H1 (cell line): ENCODE data around the gene MEA1. TPM values are rescaled to one million over a fixed set of nuclear protein-coding genes. Genes with fewer than 3 reads are reported as not detected.
A peak's percentile ranks its signal among the peaks of the same experiment; 100 is the strongest.

ENCODE experiments used
- SIN3A ChIP-seq, 2 experiments: IDR thresholded peaks in 1 of 2; conservative IDR thresholded peaks in 1 of 2; 2 replicates each; pipeline ENCODE4 v1.6.1; 2011 to 2012; ENCODE audit warnings: low read length in 2 of 2, improper control_type of control experiment in 1 of 2, low read depth in 1 of 2, mild to moderate bottlenecking in 1 of 2
- polyA plus RNA-seq, 7 experiments: library from polyadenylated mRNA; depleted of rRNA in 3 of 7; stranded (reverse) in 5 of 7; unstranded in 2 of 7; fragments of >200 nt in 5 of 7; fragments of 200-250 nt in 2 of 7; gene quantifications; 1 replicate in 5 of 7; 2 replicates in 1 of 7; 4 replicates in 1 of 7; pipeline versions ENCODE4 v1.2.1 to v1.2.3, GENCODE V29; 2011 to 2013; ENCODE audit warnings: missing spikeins in 2 of 7, mixed read lengths in 2 of 7
- total RNA-seq: library from RNA; stranded (reverse); fragmentation: NEBNext Ultra II Directional; extraction: Animal tissue kit (Norgen Biotek cat#: 25700); gene quantifications from 2 replicates; pipeline ENCODE4 v1.2.1, GENCODE V29; 2021
- TF ChIP-seq, protein P1 (sequence below): fragments of 300-600 bp; sonication (generic); IDR thresholded peaks from 2 replicates; pipeline ENCODE4 v1.7.1; 2012; ENCODE audit warnings: low read length, moderate library complexity, mild to moderate bottlenecking, inconsistent platforms; ENCODE audit not compliant: insufficient replicate concordance

Gene MEA1
- total and polyA plus RNA-seq, 2 of the 8 experiments (the other 6 are each of a cell fraction or from before 2014, with no cell fraction given), result 94.2 to 96.4 TPM

DNA sequence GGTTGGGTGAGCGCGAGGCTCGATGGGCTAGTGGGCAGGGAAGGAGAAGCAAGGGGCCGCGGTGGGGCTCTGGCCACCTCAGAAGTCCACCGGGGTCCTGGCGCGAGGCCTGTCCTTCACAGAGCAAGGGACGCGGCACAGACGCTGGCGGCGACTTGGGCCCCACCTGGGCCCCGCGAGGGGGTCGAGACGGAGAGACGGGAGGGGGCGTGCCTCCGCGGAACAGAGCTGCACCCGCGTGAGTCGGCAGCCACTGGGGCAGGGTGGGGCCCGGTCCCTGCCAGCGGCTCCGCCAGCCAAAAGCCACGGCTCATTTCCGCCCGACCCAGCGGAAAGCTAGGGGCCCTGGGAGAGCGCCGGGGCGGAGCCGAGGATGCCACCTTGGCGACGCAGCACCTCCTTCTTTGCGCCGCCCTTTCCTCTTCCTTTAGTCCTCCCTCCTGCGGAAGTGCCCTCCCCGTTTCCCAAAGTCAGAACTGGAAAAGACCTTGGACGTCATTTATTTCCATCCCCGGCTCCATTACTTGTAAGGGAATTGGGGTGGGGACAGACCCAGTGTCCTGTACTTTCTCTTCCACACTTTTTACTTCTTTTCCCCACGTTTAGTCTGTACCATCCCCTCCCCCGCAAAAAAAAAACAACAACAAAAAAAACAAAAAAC, 39.9 kb upstream of the MEA1 start, which contains the start of gene CUL7 (continued):
- TF ChIP-seq, protein P1, sequence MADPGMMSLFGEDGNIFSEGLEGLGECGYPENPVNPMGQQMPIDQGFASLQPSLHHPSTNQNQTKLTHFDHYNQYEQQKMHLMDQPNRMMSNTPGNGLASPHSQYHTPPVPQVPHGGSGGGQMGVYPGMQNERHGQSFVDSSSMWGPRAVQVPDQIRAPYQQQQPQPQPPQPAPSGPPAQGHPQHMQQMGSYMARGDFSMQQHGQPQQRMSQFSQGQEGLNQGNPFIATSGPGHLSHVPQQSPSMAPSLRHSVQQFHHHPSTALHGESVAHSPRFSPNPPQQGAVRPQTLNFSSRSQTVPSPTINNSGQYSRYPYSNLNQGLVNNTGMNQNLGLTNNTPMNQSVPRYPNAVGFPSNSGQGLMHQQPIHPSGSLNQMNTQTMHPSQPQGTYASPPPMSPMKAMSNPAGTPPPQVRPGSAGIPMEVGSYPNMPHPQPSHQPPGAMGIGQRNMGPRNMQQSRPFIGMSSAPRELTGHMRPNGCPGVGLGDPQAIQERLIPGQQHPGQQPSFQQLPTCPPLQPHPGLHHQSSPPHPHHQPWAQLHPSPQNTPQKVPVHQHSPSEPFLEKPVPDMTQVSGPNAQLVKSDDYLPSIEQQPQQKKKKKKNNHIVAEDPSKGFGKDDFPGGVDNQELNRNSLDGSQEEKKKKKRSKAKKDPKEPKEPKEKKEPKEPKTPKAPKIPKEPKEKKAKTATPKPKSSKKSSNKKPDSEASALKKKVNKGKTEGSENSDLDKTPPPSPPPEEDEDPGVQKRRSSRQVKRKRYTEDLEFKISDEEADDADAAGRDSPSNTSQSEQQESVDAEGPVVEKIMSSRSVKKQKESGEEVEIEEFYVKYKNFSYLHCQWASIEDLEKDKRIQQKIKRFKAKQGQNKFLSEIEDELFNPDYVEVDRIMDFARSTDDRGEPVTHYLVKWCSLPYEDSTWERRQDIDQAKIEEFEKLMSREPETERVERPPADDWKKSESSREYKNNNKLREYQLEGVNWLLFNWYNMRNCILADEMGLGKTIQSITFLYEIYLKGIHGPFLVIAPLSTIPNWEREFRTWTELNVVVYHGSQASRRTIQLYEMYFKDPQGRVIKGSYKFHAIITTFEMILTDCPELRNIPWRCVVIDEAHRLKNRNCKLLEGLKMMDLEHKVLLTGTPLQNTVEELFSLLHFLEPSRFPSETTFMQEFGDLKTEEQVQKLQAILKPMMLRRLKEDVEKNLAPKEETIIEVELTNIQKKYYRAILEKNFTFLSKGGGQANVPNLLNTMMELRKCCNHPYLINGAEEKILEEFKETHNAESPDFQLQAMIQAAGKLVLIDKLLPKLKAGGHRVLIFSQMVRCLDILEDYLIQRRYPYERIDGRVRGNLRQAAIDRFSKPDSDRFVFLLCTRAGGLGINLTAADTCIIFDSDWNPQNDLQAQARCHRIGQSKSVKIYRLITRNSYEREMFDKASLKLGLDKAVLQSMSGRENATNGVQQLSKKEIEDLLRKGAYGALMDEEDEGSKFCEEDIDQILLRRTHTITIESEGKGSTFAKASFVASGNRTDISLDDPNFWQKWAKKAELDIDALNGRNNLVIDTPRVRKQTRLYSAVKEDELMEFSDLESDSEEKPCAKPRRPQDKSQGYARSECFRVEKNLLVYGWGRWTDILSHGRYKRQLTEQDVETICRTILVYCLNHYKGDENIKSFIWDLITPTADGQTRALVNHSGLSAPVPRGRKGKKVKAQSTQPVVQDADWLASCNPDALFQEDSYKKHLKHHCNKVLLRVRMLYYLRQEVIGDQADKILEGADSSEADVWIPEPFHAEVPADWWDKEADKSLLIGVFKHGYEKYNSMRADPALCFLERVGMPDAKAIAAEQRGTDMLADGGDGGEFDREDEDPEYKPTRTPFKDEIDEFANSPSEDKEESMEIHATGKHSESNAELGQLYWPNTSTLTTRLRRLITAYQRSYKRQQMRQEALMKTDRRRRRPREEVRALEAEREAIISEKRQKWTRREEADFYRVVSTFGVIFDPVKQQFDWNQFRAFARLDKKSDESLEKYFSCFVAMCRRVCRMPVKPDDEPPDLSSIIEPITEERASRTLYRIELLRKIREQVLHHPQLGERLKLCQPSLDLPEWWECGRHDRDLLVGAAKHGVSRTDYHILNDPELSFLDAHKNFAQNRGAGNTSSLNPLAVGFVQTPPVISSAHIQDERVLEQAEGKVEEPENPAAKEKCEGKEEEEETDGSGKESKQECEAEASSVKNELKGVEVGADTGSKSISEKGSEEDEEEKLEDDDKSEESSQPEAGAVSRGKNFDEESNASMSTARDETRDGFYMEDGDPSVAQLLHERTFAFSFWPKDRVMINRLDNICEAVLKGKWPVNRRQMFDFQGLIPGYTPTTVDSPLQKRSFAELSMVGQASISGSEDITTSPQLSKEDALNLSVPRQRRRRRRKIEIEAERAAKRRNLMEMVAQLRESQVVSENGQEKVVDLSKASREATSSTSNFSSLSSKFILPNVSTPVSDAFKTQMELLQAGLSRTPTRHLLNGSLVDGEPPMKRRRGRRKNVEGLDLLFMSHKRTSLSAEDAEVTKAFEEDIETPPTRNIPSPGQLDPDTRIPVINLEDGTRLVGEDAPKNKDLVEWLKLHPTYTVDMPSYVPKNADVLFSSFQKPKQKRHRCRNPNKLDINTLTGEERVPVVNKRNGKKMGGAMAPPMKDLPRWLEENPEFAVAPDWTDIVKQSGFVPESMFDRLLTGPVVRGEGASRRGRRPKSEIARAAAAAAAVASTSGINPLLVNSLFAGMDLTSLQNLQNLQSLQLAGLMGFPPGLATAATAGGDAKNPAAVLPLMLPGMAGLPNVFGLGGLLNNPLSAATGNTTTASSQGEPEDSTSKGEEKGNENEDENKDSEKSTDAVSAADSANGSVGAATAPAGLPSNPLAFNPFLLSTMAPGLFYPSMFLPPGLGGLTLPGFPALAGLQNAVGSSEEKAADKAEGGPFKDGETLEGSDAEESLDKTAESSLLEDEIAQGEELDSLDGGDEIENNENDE, result no peak
- TF ChIP-seq SIN3A (conservative IDR thresholded peaks at IDR 0.05 in 1 of 2, IDR thresholded peaks at IDR 0.05 in 1 of 2; ENCODE audit: low read depth in 1 of 2, low read length in 2 of 2), result peak in 1 of 2 experiments; percentile 62; a peak in 3 of 4 replicates
